Hepatocyte (in vitro differentiated cells): ENCODE measurements around the gene ATXN7L3.

Experiments used
- CTCF ChIP-seq: fragments of 200-600 bp; sonication (generic); IDR thresholded peaks from 2 replicates; pipeline ENCODE4 v1.5.1; 2016; ENCODE audit warnings: antibody characterized with exemption, mild to moderate bottlenecking; ENCODE audit not compliant: poor library complexity
- EZH2 ChIP-seq: fragments of 200-600 bp; sonication (generic); IDR thresholded peaks from 2 replicates; pipeline ENCODE4 v1.6.1; 2016; ENCODE audit warnings: antibody characterized with exemption, mild to moderate bottlenecking, borderline replicate concordance

GRCh38 chr17:44193326-44194084 is 6.2 kb downstream of the ATXN7L3 start:
- TF ChIP-seq CTCF: no peak
- no peak for TF ChIP-seq EZH2
